Activated CD8-positive, alpha-beta T cell treated with anti-CD3 and anti-CD28 coated beads for 36 hours (primary cell): ENCODE measurements around the gene MANEA. TPM values are rescaled to one million over a fixed set of nuclear protein-coding genes. Genes with fewer than 3 reads are reported as not detected.
"Not testable (repeated sequence)": the region's sequence is repeated elsewhere in the genome, so short reads cannot be mapped to it uniquely, and the experiment has no call there.

Source experiments
- ATAC-seq: fragments of 200-7000 bp; cut with Tn5 transposase; one replicate; pipeline ENCODE4 v1.10.0; 2021; ENCODE audit warnings: mild to moderate bottlenecking, moderate library complexity
- CTCF ChIA-PET: fragments of 350-600 bp; sonication (Branson Sonifier 250); formaldehyde crosslinking; loops from one replicate; lab custom pipeline; 2021; ENCODE audit warnings: antibody characterized with exemption; lab: Charles Lee
- POLR2A ChIA-PET: fragments of 350-600 bp; sonication (Branson Sonifier 250); formaldehyde crosslinking; loops from one replicate; lab custom pipeline; 2021; ENCODE audit warnings: antibody characterized with exemption; lab: Charles Lee
- DNase-seq: peaks from one replicate; pipeline ENCODE4 v3.0.0-alpha.2; 2020
- H3K27ac Mint-ChIP-seq: one replicate; pipeline ENCODE4 v1.8.0; 2021; ENCODE audit warnings: mild to moderate bottlenecking, mixed read lengths
- H3K27me3 Mint-ChIP-seq: one replicate; pipeline ENCODE4 v1.8.0; 2021; ENCODE audit warnings: mixed read lengths
- H3K36me3 Mint-ChIP-seq: one replicate; pipeline ENCODE4 v1.8.0; 2021; ENCODE audit warnings: low read depth, mixed read lengths
- H3K4me1 Mint-ChIP-seq: one replicate; pipeline ENCODE4 v1.8.0; 2021; ENCODE audit warnings: low read depth, mixed read lengths
- H3K4me3 Mint-ChIP-seq: one replicate; pipeline ENCODE4 v1.8.0; 2021; ENCODE audit warnings: mild to moderate bottlenecking, moderate library complexity, mixed read lengths
- H3K9me3 Mint-ChIP-seq: one replicate; pipeline ENCODE4 v1.8.0; 2021; ENCODE audit warnings: mixed read lengths
- CTCF ChIP-seq: fragments of 200-600 bp; IDR thresholded peaks from one replicate; pipeline ENCODE4 v1.8.0; 2022; ENCODE audit warnings: antibody characterized with exemption, mild to moderate bottlenecking
- intact Hi-C: fragments of 100-400 bp; cut with micrococcal nuclease; formaldehyde crosslinking; loops from one replicate; pipeline ENCODE4 v1.10.0; 2022
- total RNA-seq, 2 experiments: library from RNA; stranded (reverse); gene quantifications; one replicate each; pipeline ENCODE4 v1.2.3, GENCODE V29; 2021

MANEA gene
- total RNA-seq, 2 experiments from 2014 or later, result 15.6 to 16.1 TPM

DNA sequence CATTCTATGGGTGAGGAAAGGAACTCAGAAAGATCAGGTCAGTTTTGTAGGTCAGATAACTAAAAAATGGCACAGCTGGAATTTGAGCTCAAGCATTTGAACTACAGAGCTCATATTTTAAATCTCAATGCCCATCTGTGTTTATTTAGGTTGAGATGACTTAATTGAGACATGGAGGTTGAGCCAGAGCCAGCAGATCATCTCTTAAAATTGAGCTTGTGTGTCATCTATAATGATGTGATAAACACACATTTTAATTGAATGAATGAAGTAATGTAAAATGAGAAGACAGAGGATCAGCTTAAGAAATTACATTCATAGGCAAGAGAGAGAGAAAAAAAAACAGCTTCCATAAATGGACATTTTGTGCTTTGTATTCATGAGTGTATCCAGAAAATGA is 3.7 kb downstream of the MANEA start:
- no peak for ATAC-seq
- no peaks in the 10 kb centered on the region for H3K27me3 Mint-ChIP-seq
- H3K4me3 Mint-ChIP-seq, result no peak overlapping the region
- TF ChIP-seq CTCF, result no peak
- CTCF ChIA-PET, result no interaction called here
- intact Hi-C loops, result no loop called here
- POLR2A ChIA-PET, result no interaction called here
- no peak for DNase-seq
- peaks cover 28% of the 10 kb centered on the region for H3K36me3 Mint-ChIP-seq
- H3K4me1 Mint-ChIP-seq, result peaks cover 23% of the 10 kb centered on the region
- H3K27ac Mint-ChIP-seq, result no peak overlapping the region
- H3K9me3 Mint-ChIP-seq, result peaks cover 9% of the 10 kb centered on the region

DNA sequence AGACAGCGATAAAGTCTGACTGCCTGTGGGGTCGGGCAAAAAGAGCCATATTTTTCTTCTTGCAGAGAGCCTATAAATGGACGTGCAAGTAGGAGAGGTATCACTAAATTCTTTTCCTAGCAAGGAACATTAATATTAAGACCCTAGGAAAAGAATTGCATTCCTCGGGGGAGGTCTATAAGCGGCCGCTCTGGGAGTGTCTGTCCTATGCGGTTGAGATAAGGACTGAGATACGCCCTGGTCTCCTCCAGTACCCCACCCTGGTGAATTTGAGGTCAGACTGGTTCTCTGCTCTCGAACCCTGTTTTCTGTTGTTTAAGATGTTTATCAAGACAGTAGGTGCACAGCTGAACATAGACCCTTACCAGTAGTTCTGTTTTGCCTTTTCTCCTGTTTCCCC is 6.9 kb downstream of the MANEA start:
- H3K27ac Mint-ChIP-seq, POLR2A ChIA-PET, H3K9me3 Mint-ChIP-seq, CTCF ChIA-PET, H3K27me3 Mint-ChIP-seq, ATAC-seq, intact Hi-C loops, H3K4me3 Mint-ChIP-seq: not testable (repeated sequence)
- Mint-ChIP-seq H3K4me1 (peaks cover 27% of the 10 kb centered on the region), H3K36me3 (peaks cover 29% of the 10 kb centered on the region)
- peak; percentile 9 for DNase-seq

DNA sequence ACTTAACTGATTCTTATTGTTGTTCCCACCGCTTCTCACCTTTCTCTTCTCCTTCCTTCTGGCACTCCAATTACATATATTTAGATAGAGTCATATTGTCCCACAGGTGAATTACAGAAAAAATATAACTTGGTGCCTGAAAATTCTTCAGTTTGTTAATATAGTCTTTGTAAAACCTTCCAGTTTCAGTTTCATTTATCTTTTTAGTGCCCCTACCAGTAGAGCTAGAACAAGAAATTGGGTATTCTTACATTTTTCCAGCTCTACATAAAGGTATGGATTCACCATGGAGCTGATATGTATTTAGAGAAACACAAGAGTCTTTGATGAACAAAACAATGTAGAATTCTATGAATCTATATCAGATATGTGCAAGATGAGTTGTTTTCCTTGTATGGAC is 10.7 kb downstream of the MANEA start:
- no peaks in the 10 kb centered on the region for H3K27me3 Mint-ChIP-seq
- ATAC-seq (no peak), DNase-seq (no peak)
- H3K27ac Mint-ChIP-seq, result no peak overlapping the region
- ChIA-PET CTCF (interaction anchor here (1.5 kb wide), 1 partner anchor 10 kb away, joined by 6 read pairs; no protein-coding TSS in a partner anchor), POLR2A (no interaction called here)
- peaks cover 22% of the 10 kb centered on the region for H3K4me1 Mint-ChIP-seq
- intact Hi-C loops, result no loop called here
- peaks cover 14% of the 10 kb centered on the region for H3K9me3 Mint-ChIP-seq
- no peak overlapping the region for H3K4me3 Mint-ChIP-seq
- H3K36me3 Mint-ChIP-seq, result peaks cover 30% of the 10 kb centered on the region
- TF ChIP-seq CTCF, result no peak

- CTCF ChIA-PET, result no interaction called here
- no peak for DNase-seq
- intact Hi-C loops, result no loop called here
- H3K4me1 Mint-ChIP-seq, result peaks cover 25% of the 10 kb centered on the region
- peaks cover 10% of the 10 kb centered on the region for H3K9me3 Mint-ChIP-seq
- peaks cover 27% of the 10 kb centered on the region for H3K36me3 Mint-ChIP-seq
- no peak overlapping the region for H3K27ac Mint-ChIP-seq
- no peaks in the 10 kb centered on the region for H3K27me3 Mint-ChIP-seq
- ATAC-seq, result no peak
- H3K4me3 Mint-ChIP-seq, result no peak overlapping the region
- POLR2A ChIA-PET, result no interaction called here
- TF ChIP-seq CTCF, result no peak
These were observed 11.7 kb downstream of the MANEA start for GRCh38 chr6:95589067-95589466.

DNA sequence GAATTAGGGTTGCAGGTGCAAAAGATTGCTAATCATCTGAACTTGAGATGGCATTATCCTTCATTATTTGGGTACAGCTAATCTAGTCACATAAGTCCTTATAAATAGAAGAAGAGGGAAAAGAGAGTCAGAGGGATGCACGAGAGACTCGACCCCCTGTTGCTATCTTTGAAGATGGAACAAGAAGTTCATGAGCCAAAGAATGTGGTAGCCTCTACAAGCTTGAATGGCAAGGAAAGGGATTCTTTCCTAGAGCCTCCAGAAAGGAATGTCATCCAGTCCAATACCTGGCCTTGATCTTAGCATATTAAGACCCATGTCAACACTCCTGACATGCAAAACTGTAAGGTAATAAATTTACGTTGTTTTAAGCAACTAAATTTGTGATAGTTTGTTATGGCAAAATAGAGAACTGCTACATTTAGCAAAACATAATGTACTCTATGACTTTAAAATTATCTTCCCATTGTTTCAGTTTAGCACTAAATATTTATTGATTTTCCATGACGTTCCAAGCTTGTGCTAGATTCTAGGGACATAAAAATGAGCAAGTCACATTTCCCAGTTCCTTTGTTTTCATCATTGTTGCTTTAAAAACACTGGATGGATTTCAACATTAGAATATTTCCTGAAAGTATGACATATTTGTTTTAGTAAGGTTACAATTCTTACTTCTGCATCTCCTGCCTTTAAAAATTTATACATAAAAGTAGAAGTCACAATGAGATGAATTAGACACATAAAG is 12.7 kb downstream of the MANEA start:
- DNase-seq, result no peak
- peaks cover 26% of the 10 kb centered on the region for H3K4me1 Mint-ChIP-seq
- TF ChIP-seq CTCF, result no peak
- intact Hi-C loops, result no loop called here
- H3K27ac Mint-ChIP-seq, result no peak overlapping the region
- H3K27me3 Mint-ChIP-seq, result no peaks in the 10 kb centered on the region
- POLR2A ChIA-PET, result no interaction called here
- H3K36me3 Mint-ChIP-seq, result peaks cover 21% of the 10 kb centered on the region
- no peak overlapping the region for H3K4me3 Mint-ChIP-seq
- H3K9me3 Mint-ChIP-seq, result peaks cover 5% of the 10 kb centered on the region
- no peak for ATAC-seq
- CTCF ChIA-PET, result no interaction called here
